GM18867 (cell line): Measurements from ENCODE around the gene OR52B6.
"Not testable (repeated sequence)": the region's sequence is repeated elsewhere in the genome, so short reads cannot be mapped to it uniquely, and the experiment has no call there.

ENCODE experiments used
- ATAC-seq: cut with Tn5 transposase; IDR thresholded peaks from one replicate; pipeline ENCODE4 v1.9.1; 2021; ENCODE audit warnings: mild to moderate bottlenecking, moderate library complexity; ENCODE audit not compliant: unreplicated experiment

Gene OR52B6

GRCh38 chr11:5593146-5593545 is 12.5 kb downstream of the OR52B6 start:
- no peak for ATAC-seq

- no peak for ATAC-seq
These were observed 16.0 kb downstream of the OR52B6 start, which contains the start of gene TRIM6 for GRCh38 chr11:5596607-5597201. Gene TRIM6 (plus strand): TSS chr11:5596637. CDS start chr11:5596898, 261 bp downstream.

GRCh38 chr11:5597953-5598352 is 17.3 kb downstream of the OR52B6 start:
- no peak for ATAC-seq

GRCh38 chr11:5600374-5600851 is 19.7 kb downstream of the OR52B6 start:
- peak; percentile 99 for ATAC-seq

- ATAC-seq, result not testable (repeated sequence)
These were observed 22.1 kb downstream of the OR52B6 start for GRCh38 chr11:5602791-5603190.

GRCh38 chr11:5603326-5603725 is 22.6 kb downstream of the OR52B6 start:
- no peak for ATAC-seq

GRCh38 chr11:5604896-5605295 is 24.2 kb downstream of the OR52B6 start:
- no peak for ATAC-seq

- ATAC-seq, result no peak
These were observed 25.2 kb downstream of the OR52B6 start for GRCh38 chr11:5605849-5606248.

- ATAC-seq, result no peak
These were observed 28.1 kb downstream of the OR52B6 start for GRCh38 chr11:5608808-5609207.

GRCh38 chr11:5610446-5610845 is 29.8 kb downstream of the OR52B6 start:
- ATAC-seq, result no peak

- ATAC-seq, result no peak
These were observed 30.9 kb downstream of the OR52B6 start for GRCh38 chr11:5611627-5612026.

- ATAC-seq, result no peak
These were observed 38.1 kb downstream of the OR52B6 start for GRCh38 chr11:5618807-5619206.

GRCh38 chr11:5620651-5621521 is 40.2 kb downstream of the OR52B6 start:
- no peak for ATAC-seq

GRCh38 chr11:5621580-5621979 is 40.9 kb downstream of the OR52B6 start:
- ATAC-seq, result no peak

- ATAC-seq, result no peak
These were observed 42.1 kb downstream of the OR52B6 start for GRCh38 chr11:5622802-5623201.

GRCh38 chr11:5624489-5625279 is 44.0 kb downstream of the OR52B6 start, which contains the start of gene TRIM34:
Gene TRIM34 (plus strand): TSS chr11:5625001. CDS start chr11:5632332, 7,331 bp downstream.
- peak; percentile 97 for ATAC-seq

- ATAC-seq, result no peak
These were observed 44.6 kb downstream of the OR52B6 start for GRCh38 chr11:5625281-5625680.

GRCh38 chr11:5626196-5626595 is 45.5 kb downstream of the OR52B6 start:
- ATAC-seq, result no peak

GRCh38 chr11:5631417-5631816 is 50.7 kb downstream of the OR52B6 start:
- ATAC-seq, result peak; percentile 21
